Kidney epithelial cell (primary cell): ENCODE data around the gene PLXNA2. TPM values are rescaled to one million over a fixed set of nuclear protein-coding genes. Genes with fewer than 3 reads are reported as not detected.

Experiments used
- DNase-seq: peaks from one replicate; pipeline ENCODE4 v3.0.0-alpha.2; 2010; ENCODE audit warnings: low read depth
- H3K27me3 ChIP-seq: 2 replicates; pipeline ENCODE4 v1.6.0; 2011; ENCODE audit warnings: low read length; ENCODE audit not compliant: control insufficient read depth, insufficient read depth
- H3K36me3 ChIP-seq: 2 replicates; pipeline ENCODE4 v1.5.1; 2011; ENCODE audit warnings: low read length; ENCODE audit not compliant: control insufficient read depth, insufficient read depth
- H3K4me3 ChIP-seq: 2 replicates; pipeline ENCODE4 v1.5.1; 2011; ENCODE audit warnings: low read depth, mild to moderate bottlenecking, control low read depth, low read length
- CTCF ChIP-seq: IDR thresholded peaks from 2 replicates; pipeline ENCODE4 v1.5.1; 2011; ENCODE audit warnings: mild to moderate bottlenecking, moderate library complexity, low read length, control low read depth, inconsistent platforms; ENCODE audit not compliant: insufficient read depth, poor library complexity, severe bottlenecking
- total RNA-seq: library from RNA; depleted of rRNA; stranded (reverse); fragments of >200 nt; gene quantifications from 2 replicates; pipeline ENCODE4 v1.2.3, GENCODE V29; 2015

The PLXNA2 gene
- total RNA-seq, 1 donor from 2014 or later: 6.9 TPM

GRCh38 chr1:208007319-208007937, 236.8 kb downstream of the PLXNA2 start:
- no peak for TF ChIP-seq CTCF
- DNase-seq: no peak
- Histone ChIP-seq H3K27me3 (no peaks in the 10 kb centered on the region), H3K36me3 (no peaks in the 10 kb centered on the region), H3K4me3 (no peak overlapping the region)

DNA sequence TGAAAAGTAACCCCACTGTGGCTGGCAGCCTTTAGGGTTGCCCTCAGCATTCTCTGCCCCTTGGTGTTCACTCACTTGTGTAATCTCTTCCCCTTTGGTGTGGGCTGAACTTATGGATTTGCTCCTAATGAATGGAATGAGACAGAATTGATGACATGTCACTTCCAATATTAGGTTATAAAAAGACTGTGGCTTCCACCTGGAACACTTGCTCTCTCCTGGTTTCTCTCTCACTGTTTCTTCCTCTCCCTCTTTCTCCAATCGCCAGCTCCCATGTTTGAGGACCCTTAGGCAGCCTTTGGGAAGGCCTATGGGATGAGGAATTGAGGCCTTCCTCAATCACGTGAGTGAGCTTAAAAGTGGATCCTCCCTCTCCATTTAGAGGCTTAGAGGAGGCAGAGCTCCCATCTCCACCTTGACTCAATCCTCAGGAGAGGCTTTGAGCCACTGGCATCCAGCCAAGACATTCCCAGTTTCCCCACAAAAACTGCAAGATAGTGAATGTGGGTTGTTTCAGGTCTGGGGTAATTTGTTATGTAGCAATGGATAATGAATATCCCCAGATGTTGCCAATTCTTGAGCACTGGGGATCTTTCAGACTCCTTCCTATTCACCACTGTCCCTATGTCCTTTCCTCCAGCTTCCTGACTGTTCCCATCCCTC, 237.8 kb downstream of the PLXNA2 start:
- Histone ChIP-seq H3K27me3 (no peaks in the 10 kb centered on the region), H3K36me3 (no peaks in the 10 kb centered on the region), H3K4me3 (no peak overlapping the region)
- DNase-seq: no peak
- TF ChIP-seq CTCF: no peak

DNA sequence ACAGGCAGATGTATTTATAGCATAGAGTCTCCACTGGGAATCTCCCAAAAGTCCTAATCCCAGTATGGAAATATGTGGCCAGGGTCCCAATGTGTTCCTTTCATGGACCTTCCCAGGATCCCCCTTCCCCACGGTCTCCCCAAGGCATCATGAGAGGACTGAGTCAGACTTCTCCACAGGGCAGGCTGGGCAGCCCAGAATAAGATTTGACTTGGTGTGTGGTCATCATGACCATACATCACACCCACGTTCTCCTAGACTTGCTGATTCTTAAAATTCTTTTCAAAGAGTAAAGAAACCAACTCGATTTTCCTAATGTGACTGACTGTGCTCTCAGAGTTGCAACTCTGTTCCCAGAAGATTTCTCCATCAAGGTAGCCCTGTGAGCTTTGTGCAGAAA, 239.3 kb downstream of the PLXNA2 start:
- DNase-seq: no peak
- H3K4me3 ChIP-seq: no peak overlapping the region
- no peak for TF ChIP-seq CTCF
- H3K27me3 ChIP-seq: no peaks in the 10 kb centered on the region
- no peaks in the 10 kb centered on the region for H3K36me3 ChIP-seq

- Histone ChIP-seq H3K27me3 (no peaks in the 10 kb centered on the region), H3K4me3 (no peak overlapping the region), H3K36me3 (no peaks in the 10 kb centered on the region)
- no peak for DNase-seq
- TF ChIP-seq CTCF: no peak
These were observed 240.9 kb downstream of the PLXNA2 start for GRCh38 chr1:208003241-208003640.

GRCh38 chr1:208002672-208003071, 241.5 kb downstream of the PLXNA2 start:
- no peak overlapping the region for H3K4me3 ChIP-seq
- H3K27me3 ChIP-seq: no peaks in the 10 kb centered on the region
- H3K36me3 ChIP-seq: no peaks in the 10 kb centered on the region
- TF ChIP-seq CTCF: no peak
- DNase-seq: no peak

DNA sequence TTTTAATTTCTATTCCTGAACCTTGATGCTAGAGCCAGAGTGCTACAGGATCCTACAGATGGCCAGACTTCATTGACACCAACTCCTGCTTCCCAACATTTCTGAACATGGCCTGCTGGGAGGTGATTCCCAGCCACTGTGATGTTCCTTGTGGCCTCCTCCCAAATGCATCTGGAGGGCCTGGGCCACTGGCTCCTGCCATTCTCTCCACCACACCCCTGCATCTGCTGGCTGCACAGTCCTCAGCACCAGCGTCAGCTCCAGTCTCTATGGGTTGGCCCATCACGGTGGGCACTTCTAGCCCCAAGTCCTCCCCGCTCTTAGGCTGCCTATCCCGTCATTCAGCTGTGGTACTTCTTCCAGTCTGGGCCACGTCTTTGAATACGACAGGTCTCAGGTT, 242.1 kb downstream of the PLXNA2 start:
- no peaks in the 10 kb centered on the region for H3K27me3 ChIP-seq
- no peak overlapping the region for H3K4me3 ChIP-seq
- no peak for TF ChIP-seq CTCF
- DNase-seq: no peak
- no peaks in the 10 kb centered on the region for H3K36me3 ChIP-seq
